GM21381 (cell line): ENCODE data around the gene NCL.
A peak's percentile ranks its signal among the peaks of the same experiment; 100 is the strongest.
"Not testable (repeated sequence)": the region's sequence is repeated elsewhere in the genome, so short reads cannot be mapped to it uniquely, and the experiment has no call there.

Experiments used
- ATAC-seq: cut with Tn5 transposase; IDR thresholded peaks from one replicate; pipeline ENCODE4 v1.9.1; 2021; ENCODE audit warnings: mild to moderate bottlenecking, moderate library complexity; ENCODE audit not compliant: unreplicated experiment

NCL gene

GRCh38 chr2:231431606-231432005 lies 32.7 kb downstream of the NCL start:
- ATAC-seq, result no peak

- ATAC-seq, result not testable (repeated sequence)
Observed at GRCh38 chr2:231430437-231430836, 33.8 kb downstream of the NCL start.

GRCh38 chr2:231429901-231430300 lies 34.4 kb downstream of the NCL start:
- ATAC-seq, result no peak

- no peak for ATAC-seq
Observed at GRCh38 chr2:231429152-231429551, 35.1 kb downstream of the NCL start.

- no peak for ATAC-seq
Observed at GRCh38 chr2:231427116-231427515, 37.2 kb downstream of the NCL start.

GRCh38 chr2:231425811-231426703 lies 38.2 kb downstream of the NCL start:
- no peak for ATAC-seq

- no peak for ATAC-seq
Observed at GRCh38 chr2:231425291-231425810, 38.9 kb downstream of the NCL start.

- ATAC-seq, result no peak
Observed at GRCh38 chr2:231423176-231423575, 41.1 kb downstream of the NCL start.

- no peak for ATAC-seq
Observed at GRCh38 chr2:231422056-231422455, 42.2 kb downstream of the NCL start.

GRCh38 chr2:231421051-231421580 lies 43.2 kb downstream of the NCL start:
- no peak for ATAC-seq

GRCh38 chr2:231418820-231419640 lies 45.3 kb downstream of the NCL start:
- ATAC-seq, result no peak

GRCh38 chr2:231415029-231415428 lies 49.3 kb downstream of the NCL start:
- no peak for ATAC-seq

- ATAC-seq, result no peak
Observed at GRCh38 chr2:231413921-231414476, 50.3 kb downstream of the NCL start.

GRCh38 chr2:231413456-231413855 lies 50.8 kb downstream of the NCL start:
- no peak for ATAC-seq

GRCh38 chr2:231412618-231412963 lies 51.7 kb downstream of the NCL start:
- ATAC-seq, result no peak

GRCh38 chr2:231411831-231412617 lies 52.3 kb downstream of the NCL start:
- peak; percentile 99 for ATAC-seq

- no peak for ATAC-seq
Observed at GRCh38 chr2:231411237-231411636, 53.0 kb downstream of the NCL start.

- no peak for ATAC-seq
Observed at GRCh38 chr2:231410293-231411004, 53.8 kb downstream of the NCL start.

- ATAC-seq, result no peak
Observed at GRCh38 chr2:231409776-231410175, 54.5 kb downstream of the NCL start.

GRCh38 chr2:231408304-231408703 lies 56.0 kb downstream of the NCL start:
- ATAC-seq, result not testable (repeated sequence)
